ENCODE data around the gene GBP5.

DNA sequence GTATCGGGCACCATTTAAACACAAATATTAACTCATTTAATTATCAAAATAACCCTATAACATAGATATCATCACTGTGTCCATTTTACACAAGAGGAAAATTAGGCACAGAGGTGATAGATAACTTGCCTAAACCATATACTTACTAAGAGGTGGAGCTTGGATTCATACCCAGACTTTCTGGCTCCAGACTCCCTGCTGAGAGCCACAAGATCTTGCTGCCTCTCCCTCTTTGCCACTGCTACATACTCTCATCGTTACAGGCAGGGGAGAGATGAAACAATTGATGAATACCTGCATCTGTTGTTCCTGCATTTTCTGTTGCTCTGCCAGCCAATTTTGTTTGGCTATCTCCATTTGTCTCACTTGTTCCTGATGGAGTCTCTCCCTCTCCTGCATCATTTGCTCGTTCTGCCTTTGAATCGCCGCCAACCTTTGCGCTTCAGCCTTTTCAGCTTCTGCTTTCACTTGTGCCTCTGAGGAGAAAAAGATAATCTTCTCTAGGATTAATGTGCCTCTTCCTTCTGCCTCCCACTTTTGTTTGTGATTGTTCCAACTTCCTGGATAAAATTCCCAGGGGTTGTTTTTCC lies 10.6 kb downstream of the GBP5 start:
- TF ChIP-seq, protein P1, sequence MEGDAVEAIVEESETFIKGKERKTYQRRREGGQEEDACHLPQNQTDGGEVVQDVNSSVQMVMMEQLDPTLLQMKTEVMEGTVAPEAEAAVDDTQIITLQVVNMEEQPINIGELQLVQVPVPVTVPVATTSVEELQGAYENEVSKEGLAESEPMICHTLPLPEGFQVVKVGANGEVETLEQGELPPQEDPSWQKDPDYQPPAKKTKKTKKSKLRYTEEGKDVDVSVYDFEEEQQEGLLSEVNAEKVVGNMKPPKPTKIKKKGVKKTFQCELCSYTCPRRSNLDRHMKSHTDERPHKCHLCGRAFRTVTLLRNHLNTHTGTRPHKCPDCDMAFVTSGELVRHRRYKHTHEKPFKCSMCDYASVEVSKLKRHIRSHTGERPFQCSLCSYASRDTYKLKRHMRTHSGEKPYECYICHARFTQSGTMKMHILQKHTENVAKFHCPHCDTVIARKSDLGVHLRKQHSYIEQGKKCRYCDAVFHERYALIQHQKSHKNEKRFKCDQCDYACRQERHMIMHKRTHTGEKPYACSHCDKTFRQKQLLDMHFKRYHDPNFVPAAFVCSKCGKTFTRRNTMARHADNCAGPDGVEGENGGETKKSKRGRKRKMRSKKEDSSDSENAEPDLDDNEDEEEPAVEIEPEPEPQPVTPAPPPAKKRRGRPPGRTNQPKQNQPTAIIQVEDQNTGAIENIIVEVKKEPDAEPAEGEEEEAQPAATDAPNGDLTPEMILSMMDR (IDR thresholded peaks at IDR 0.05) = no peak
- no peak for TF ChIP-seq POLR2A (IDR thresholded peaks at IDR 0.05)
